Endometrium (tissue), 2 donors: ENCODE measurements around the gene KIF17.

Experiments
- FAIRE-seq: peaks from 2 replicates; lab custom pipeline; 2012; peaks lifted over from hg19 to GRCh38; lab: Jason Lieb, UNC
- donor health status: control.
- donor health status: control.

KIF17 gene

DNA sequence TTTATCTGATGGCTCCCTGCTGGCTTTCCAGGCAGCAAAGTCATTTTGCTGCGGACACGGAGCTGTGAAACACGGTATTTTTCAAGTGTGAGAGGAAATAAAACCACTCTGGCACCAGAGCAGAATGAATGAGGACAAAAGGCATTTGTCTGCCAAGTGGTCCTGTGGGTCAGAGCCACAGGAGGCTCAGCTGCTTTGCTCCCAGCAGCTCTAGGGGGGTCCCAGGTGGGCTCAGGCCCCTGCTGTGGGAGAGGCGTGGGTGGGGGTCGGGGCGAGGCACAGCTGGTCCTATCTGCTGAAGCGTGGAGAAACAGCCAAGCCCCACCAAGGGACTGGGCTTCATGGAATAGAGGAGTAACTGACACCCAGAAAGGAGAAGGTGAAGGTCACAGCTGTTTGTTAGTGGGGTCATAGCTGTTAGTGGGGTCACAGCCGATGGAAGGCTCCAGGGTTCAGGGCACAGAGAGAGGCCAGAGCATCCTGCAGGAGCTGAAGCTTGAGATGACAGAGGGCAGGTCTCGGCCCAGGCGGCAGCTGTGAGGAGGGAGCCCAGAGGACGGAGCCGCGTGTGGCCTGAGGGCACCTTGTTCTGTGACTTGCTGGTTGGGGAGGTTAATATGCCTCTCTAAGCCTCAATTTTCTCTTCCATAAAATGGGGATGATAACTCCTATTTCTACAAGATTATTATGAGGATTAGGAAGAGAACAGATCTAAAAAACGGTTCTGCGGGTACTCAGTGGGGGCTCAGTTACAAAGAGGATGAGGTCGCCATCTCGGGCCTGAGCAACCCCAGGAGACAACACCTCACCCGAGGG, 7.1 kb downstream of the KIF17 start:
- no peak for FAIRE-seq

DNA sequence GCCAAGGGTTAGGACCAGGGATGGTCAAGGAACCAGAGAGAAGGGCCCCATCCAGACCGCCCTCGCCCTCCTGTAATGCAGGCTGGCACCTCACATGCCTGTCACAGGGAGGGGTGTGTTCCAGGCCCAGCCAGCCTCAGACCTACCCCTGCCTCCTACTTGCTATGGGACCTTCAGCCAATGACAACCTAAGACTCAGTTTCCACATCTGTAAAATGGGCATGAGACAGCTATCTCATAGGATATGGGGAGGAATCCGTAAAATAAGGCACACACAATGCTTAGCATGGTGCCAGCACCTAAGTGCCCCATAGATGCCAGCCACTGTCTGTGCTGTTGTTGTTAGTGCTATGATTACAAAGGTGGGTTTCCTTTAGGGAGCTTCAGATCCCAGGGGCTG, 7.9 kb downstream of the KIF17 start:
- FAIRE-seq, result no peak

DNA sequence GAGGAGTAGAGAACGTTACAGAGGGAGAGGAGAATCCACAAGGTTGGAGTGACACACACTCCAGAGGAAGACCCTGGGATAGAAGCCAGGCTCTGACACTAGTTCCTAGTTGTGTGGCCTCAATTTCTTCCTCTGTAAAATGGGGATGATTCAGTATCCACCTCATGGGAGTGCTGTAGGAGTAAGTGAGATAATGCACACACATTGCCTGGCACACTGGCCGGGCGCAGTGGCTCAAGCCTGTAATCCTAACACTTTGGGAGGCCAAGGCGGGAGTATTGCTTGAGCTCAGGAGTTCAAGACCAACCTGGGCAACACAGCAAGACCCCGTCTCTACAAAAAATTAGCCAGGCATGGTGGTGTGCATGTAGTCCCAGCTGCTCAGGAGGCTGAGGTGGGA, 8.9 kb downstream of the KIF17 start:
- no peak for FAIRE-seq

DNA sequence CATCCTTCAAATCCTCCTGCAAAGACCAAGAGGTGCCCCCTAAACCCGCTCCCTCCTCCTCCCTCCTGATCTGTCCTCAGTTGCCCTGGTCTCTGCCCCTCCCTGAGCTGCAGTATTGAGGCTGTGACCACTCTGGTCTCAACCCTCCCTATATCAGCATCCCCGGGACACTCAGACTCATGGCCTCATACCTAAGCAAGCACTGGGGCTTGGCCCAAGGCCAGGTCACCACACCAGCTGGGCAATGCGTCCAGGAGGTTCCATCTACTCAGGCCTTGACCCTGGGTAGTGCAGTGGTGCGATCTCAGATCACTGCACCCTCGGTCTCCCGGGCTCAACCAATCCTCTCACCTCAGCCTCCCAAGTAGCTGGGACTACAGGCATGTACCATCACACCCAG, 9.8 kb downstream of the KIF17 start:
- FAIRE-seq, result no peak

DNA sequence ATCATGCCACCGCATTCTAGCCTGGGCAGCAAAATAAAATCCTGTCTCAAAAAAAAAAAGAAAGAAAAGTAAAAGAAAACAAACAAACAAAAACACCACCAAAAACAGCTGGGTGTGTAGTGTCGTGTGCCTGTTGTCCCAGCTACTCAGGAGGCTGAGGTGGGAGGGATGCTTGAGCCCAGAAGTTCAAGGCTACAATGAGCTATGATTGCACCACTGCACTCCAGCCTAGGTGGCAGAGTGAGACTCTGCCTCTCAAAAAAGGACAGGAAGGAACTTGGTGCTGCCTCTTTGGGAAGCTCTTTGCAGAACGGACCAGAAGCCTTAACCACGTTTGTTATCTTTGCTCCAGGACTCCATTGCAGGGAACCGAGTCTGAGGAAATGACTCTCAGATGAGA, 11.0 kb downstream of the KIF17 start:
- FAIRE-seq, result no peak

DNA sequence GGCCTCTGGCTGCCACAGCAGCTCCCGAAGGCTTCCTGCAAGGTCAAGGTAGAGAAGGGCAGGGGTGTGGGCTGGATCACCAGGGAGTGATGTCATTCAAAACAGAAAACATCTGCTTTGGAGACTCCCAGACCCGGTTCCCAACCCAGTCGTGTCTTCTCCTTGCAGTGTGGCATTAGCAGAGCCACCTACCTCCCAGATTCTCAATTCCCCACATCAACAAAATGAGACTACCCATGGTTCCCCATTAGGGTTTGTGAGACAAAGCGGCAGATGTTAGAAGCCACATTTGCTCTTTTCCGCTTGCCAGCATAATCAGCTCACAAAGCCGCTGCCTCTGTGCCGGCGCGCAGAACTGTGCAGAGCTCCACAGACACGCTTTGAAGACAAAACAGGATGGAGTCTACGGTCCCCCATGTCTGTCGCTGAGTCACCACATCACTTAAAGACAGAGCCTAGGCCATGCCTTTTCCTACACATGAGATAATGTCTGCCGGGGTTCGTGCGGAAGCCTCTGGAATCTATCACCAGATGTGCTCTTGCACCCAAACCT, 12.5 kb downstream of the KIF17 start:
- FAIRE-seq, result no peak

DNA sequence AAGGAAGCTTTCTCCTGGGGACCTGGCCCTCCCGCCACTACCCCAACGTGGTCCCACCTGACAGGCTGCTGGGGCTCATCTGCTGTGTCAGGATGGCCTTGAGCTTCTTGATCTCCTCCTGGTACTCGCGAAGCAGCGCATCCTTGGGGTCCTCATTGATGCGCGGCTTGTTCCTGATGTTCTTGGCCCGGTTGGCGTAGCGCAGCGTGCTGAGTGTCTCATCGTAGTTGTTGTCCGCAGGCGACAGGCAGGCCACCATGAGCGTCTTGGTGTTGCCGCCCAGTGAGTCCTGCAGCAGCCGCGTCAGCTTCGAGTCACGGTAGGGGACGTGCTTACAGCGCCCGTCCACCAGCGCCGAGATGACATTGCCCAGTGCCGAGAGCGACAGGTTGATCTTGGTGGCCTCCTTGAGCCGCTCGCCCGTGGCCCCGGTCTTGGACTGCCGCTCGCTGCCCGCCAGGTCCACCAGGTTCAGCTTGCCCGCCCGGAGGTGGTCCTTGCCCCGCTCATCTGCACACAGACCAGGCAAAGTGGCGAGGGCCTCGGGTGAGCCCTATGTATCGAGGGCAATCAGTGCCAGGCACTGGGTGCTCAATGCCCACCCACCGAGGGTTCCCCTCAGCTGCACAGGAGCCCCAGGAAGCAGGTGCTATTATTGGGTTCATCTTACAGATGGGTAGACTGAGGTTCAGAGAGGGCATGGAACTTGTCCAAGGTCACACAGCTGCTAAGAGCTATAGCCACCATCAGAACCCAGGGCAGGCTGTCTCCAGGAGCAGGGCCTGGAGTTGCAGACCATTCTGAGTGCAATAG, 13.2 kb downstream of the KIF17 start:
- no peak for FAIRE-seq

DNA sequence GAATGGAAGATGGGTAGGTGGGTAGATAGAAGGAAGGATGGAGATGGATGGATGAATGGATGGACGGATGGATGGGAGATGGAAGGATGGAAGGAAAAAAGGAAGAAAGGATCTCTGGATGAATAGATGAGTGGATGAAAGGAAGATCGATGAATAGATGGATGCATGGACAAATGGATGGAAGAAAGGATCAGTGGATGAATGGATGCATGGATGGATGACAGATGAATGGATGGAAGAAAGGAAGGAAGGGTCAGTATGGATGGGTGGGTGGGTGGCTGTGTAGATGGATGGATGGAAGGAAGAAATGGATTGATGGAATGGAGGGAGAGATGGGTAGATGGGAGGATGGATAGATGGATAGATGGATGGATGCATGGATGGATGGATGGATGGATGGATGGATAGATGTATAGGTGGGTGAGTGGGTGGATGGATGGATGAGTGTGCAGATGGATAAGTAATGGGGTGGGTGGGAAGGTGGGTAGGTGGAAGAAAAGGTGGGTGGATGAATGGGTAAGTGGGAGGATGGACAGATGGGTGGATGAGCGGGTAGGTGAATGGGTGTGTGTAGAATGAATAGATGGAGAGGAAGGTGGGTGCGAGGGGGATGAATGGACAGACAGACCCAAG, 14.6 kb downstream of the KIF17 start:
- no peak for FAIRE-seq

DNA sequence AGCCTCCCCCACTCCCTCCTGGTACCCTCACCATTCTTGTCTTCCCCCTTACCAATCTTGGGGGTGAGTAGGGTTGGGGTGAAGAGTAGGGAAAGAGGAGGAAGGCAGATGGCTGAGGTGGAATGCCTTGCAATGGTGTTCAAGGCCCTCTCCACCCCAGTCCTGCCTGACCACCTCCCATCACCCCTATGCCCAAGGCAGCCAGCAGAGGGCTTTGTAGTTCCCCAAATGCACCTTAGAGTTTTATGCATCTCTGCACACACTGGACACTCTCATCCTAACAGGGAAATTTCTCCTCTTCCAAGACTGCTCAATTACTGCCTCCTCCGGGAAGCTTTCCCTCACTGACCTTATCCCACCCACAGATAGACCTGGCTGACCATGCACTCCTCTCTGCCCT, 15.4 kb downstream of the KIF17 start:
- FAIRE-seq, result no peak

DNA sequence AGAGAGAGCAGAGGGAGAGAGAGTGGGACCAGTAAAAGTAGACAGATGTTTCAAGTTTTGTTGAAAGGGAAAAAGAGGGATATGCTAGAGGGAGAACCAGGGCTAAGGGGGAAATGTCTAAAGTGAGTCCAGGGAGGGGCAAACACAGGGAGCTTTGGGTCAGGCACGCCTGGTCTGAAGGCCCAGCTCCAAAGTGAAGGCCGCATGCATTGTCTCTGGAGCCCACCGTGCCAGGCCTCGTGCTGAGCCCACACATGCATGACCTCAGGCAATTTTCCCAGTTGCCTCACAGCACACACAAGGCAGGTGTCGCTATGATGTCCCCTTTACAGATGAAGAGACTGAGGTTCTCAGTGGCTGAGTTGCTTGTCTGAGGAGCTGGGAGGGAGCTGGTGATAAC, 16.0 kb downstream of the KIF17 start:
- no peak for FAIRE-seq

DNA sequence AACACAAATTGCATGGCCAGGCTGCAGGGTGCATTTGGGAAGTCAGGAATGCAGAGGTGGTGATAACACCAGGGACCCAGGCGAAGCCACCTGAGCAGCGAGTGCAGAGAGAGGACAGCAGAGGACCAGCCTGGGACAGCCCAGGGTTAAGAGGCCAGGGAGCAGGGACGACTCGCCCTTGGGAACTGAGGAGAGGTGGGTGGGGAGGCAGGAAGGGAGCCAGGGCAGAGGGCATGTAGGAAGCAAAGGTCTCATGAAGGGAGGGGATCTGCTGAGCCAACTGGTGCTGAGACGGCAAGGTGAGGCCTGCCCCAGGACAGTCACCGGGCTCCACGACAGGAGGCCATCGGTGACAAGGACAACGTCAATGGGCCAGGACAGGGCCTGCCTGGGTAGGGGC, 16.4 kb downstream of the KIF17 start:
- FAIRE-seq, result no peak

DNA sequence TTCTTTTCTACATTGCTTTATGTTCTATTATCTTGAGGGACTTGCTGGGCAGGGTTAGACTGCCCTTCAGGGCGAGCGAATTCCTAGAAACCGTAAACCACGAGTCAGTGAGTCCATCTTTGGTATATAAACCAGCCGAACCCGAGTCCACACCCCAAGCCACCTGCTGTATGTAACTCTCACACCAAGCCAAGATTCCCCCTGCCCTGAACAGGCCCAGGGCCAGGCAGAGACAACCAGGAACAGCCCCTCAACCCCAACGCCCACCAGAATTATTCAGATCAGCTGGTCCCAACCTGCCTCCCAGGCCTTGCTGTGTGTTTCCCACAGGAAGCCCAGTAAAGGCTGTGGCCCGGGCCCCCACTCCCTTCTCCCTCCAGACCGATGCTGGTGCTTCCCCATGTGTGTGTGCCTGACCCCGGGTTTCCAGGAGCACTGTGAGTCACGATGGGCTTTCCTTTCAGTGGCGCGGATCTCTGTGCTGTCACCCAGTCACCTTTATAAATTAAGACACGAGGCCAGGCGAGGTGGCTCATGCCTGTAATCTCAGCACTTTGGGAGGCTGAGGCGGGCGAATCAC, 17.1 kb downstream of the KIF17 start:
- FAIRE-seq, result no peak

DNA sequence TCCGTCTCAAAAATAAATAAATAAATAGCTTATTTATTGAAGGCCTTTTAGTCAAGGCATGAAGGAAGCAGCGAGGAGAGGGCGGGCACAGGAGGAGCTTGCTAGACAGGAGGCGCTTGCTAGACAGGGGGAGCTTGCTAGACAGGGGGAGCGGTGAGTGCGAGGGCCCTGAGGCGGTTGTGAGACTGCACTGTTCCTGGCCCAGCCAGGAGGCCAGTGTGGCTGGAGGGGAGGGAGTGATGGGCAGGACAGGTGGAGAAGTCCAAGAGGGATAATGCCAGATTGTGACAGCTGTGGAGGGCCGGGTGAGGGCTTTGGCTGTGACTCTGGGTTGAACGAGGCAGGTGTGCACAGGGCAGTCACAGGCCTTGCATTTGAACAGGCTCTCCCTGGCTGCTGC, 18.2 kb downstream of the KIF17 start:
- FAIRE-seq, result no peak

DNA sequence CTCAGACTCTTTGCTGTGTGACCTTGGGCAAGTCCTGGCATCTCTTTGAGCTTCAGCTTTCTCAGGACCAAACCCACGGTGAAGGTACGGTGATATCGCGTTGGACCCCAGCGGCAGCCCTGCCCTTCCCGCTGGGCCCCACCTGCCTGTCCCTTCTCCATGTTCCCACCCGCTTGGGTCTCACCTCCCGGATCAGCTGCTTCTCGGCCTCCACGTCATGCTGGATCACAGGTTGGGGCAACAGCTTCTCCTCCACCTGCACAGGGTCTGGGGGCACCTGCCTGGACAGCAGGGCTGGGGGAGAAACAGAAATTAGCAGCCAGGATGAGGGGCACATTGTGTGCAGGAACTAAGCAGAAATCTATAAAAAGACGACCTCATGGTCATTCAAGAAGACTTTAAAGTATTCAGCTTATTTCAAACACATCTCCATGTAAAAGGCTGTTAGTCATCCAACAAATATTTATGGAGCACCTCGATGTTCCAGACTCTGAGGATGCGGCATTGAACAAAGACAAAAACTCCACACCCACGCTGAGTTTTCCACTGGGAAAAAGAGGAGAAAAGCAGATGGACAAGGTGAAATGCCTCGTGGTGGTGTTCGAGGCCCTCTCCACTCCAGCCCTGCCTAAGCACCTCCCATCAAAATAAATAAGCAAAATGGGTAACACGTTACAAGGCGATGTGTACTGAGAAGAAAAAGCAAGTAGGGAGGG, 19.5 kb downstream of the KIF17 start:
- no peak for FAIRE-seq

DNA sequence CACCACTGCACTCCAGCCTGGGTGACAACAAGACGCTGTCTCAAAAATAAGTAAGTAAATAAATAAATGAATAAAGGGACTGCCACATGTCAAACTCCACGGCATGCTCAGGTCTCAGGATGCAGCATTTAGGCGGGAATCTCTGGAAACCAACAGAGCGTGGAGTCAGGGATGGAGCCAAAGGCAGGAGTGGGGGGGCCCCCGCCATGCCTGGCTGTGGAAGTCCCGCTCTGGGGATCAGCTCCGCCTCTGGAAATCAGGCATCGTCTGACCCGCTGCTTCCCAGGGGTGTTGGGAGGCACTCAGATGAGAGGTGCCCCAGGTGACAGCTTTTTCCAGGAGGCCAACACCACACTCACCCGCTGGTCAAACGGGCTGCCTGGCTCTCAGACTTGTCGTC, 20.2 kb downstream of the KIF17 start:
- FAIRE-seq, result no peak

DNA sequence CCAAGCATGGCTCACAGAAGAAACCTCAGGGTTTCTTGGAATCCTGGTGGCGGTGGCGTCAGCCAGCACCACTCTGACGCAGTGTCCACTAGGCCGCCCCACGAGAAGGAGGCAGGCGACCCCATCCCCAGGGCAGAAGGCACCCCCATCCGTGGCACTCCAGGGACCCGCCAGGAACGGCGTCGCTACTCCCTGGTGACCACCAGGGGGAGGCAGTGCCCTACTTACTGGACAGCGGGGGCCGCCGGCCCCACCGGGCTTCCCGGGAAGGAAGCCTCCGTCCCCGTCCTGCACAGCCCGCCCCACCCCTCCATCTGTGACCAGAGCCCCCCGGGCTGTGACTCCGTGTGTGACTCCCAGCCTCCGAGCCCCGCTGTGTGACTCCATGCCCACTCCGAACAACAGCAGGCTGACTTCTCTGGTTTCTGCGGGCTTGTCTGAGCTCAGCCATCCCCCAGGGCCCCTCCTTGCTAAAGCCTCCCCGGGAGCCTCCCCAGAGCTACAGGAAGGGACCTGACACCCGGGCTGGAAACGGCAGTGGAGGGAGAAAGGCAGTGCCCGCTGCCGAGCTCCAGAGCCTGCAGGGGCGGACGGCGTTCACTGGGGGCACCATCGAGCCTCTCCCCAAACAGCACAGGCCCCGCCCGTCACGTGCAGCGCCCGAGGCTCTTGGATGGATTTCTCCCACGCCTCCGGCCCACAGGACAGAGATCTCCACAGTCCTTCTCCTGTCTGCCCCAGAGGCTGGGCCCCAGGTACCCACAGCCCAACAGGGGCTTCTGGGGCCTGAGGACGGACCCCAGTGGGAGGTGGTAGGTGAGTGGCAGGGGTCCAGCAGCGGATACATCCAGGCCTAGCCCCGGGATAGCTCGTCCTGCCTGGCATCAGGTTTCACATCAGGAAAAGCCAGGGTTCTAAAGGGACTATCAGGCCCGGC, 21.1 kb downstream of the KIF17 start:
- FAIRE-seq, result no peak

DNA sequence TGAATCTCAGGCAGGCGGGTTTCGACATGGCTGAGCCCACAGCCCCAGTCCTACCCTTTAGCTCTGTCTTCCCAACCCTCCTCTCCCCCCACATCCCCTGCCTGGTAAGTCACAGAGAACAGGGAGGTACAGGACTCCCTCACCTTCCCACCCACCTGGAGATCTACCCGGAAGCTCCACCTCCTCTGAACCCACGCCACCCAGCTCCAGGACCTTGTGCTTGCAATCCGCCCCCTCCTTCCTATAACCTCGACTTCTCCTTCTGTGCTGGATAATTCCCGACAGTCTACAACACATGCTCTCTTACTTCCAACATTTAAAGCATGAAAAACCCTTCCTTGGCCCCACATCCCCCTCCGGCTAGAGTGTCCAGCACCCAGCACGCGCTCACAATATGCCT, 22.3 kb downstream of the KIF17 start:
- no peak for FAIRE-seq

DNA sequence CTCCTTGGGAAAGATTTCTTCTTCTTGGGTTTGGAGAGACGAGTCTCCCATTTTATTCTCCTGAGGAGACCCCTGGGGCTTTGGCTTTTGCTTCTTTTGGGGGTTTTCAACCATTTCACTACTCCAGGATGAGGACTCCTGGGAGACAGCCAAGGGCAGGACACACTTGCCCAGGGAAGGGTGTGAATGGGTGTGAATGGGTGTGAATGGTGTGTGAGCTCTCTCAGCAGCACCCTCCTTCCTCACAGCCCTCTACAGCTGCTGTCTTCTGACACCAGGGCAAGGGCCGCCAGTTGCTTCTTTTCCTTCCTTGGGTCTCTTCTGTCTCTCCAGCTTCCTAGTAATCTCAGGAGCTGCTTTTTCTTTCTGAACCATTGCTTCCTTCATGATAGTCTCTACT, 24.2 kb downstream of the KIF17 start:
- no peak for FAIRE-seq

DNA sequence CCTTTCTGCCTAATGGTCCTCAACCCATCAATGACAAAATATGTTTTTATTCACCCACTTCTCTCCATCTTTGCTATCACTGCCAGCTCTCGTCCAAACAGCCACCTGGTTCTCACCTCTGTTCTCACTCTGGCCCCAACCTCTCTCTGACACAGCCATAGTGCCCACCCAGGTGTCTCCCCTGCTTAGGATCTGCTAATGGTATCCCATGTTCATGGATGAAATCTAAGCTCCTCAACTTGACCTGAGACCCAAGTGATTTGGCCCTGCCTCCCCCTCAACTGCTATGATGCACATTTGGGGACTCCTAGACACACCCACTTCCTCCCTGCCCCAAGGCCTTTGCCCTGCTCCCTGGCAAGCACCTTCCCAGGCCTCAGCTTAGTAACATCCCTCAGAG, 25.9 kb downstream of the KIF17 start:
- no peak for FAIRE-seq

DNA sequence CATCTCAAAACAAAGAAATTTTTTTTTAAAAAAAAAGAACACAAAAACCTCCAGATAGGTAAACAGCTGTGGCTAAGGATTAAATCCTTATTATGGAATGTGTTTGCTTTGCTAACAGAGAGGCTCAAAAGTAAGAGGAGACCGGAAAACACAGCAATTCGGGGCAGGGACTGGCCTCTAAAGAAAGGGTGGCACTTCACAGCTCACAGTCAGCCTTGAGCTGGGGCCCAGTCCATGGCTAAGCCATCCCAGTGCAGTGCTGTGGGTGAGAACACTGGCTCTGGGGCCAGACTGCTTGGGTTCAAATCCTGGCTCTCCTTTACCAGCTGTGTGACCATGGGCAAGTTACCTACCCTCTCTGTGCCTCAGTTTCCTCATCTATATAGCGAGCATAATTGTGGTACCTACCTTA, 28.2 kb downstream of the KIF17 start:
- FAIRE-seq, result no peak
